ENCODE results near the gene SWSAP1. TPM values are rescaled to one million over a fixed set of nuclear protein-coding genes. Genes with fewer than 3 reads are reported as not detected.
"Not testable (repeated sequence)": the region's sequence is repeated elsewhere in the genome, so short reads cannot be mapped to it uniquely, and the experiment has no call there.

Gene SWSAP1
- total RNA-seq, 1 experiment from 2014 or later, result 4.8 TPM

- POLR2A ChIA-PET (ENCODE audit: unreplicated experiment), result interaction anchor here (0.6 to 0.7 kb wide), 4 partner anchors 33 to 368 kb away, joined by 3 to 6 read pairs (median 4); no protein-coding TSS in a partner anchor
- H3K9me2 ChIP-seq (ENCODE audit: insufficient read depth), result no peaks in the 10 kb centered on the region
- H3K79me2 ChIP-seq (ENCODE audit: low read depth), result peaks cover 22% of the 10 kb centered on the region
- 0 out of 2 replicates have a peak overlapping the region, but pooled peaks have one; percentile 9 for H3K4me3 ChIP-seq
- H3K4me2 ChIP-seq, result peak overlapping the region; percentile 90
- peaks cover 55% of the 10 kb centered on the region for H3K4me1 ChIP-seq (replicated peaks; ENCODE audit: insufficient read depth)
- H3K36me3 ChIP-seq (ENCODE audit: low read depth), result no peaks in the 10 kb centered on the region
- no peak overlapping the region; the same call in 1 of the 2 replicates for H3K27ac ChIP-seq
- TF ChIP-seq EZH2 (IDR thresholded peaks at IDR 0.05; ENCODE audit: low read depth), result no peak
- TF ChIP-seq CTCF (conservative IDR thresholded peaks at IDR 0.05), result no peak
- CTCF ChIA-PET, result interaction anchor here (1.8 kb wide), 1 partner anchor 83 kb away, joined by 6 read pairs; no protein-coding TSS in a partner anchor
- H2AFZ ChIP-seq, result no peak overlapping the region
- H3K9me3 ChIP-seq (ENCODE audit: insufficient read depth, low read depth), result no peaks in the 10 kb centered on the region
- BruUV-seq (replicated peaks), result no TSS peak
- peak; percentile 14 to 69 for DNase-seq
- H3K27me3 ChIP-seq (ENCODE audit: insufficient read depth, low read depth), result no peaks in the 10 kb centered on the region
- intact Hi-C loops (cut with micrococcal nuclease; ENCODE audit: unreplicated experiment), result loop anchor here (5.0 kb wide), 1 partner anchor 45 kb away; no protein-coding TSS in a partner anchor
- H4K20me1 ChIP-seq (ENCODE audit: insufficient read depth), result no peaks in the 10 kb centered on the region
- H3F3A ChIP-seq (ENCODE audit: insufficient read depth, low read depth), result peaks cover 50% of the 10 kb centered on the region
Observed at GRCh38 chr19:11377237-11377636, 2.8 kb downstream of the SWSAP1 start.

GRCh38 chr19:11377756-11378155 is 3.3 kb downstream of the SWSAP1 start:
- H3K27ac ChIP-seq, result peak overlapping the region; percentile 37
- no TSS peak for BruUV-seq (replicated peaks)
- peaks cover 50% of the 10 kb centered on the region for H3F3A ChIP-seq (ENCODE audit: insufficient read depth, low read depth)
- no peaks in the 10 kb centered on the region for H3K27me3 ChIP-seq (ENCODE audit: insufficient read depth, low read depth)
- H3K9me2 ChIP-seq (ENCODE audit: insufficient read depth), result no peaks in the 10 kb centered on the region
- H3K4me1 ChIP-seq (replicated peaks; ENCODE audit: insufficient read depth), result peaks cover 55% of the 10 kb centered on the region
- H4K20me1 ChIP-seq (ENCODE audit: insufficient read depth), result no peaks in the 10 kb centered on the region
- no peak overlapping the region for H3K4me3 ChIP-seq
- H3K36me3 ChIP-seq (ENCODE audit: low read depth), result no peaks in the 10 kb centered on the region
- POLR2A ChIA-PET (ENCODE audit: unreplicated experiment), result interaction anchor here (0.6 to 0.7 kb wide), 4 partner anchors 33 to 368 kb away, joined by 3 to 6 read pairs (median 4); no protein-coding TSS in a partner anchor
- H3K4me2 ChIP-seq, result peak overlapping the region; percentile 90
- H3K79me2 ChIP-seq (ENCODE audit: low read depth), result peaks cover 22% of the 10 kb centered on the region
- CTCF ChIA-PET, result interaction anchor here (1.8 kb wide), 1 partner anchor 84 kb away, joined by 6 read pairs; no protein-coding TSS in a partner anchor
- intact Hi-C loops (cut with micrococcal nuclease; ENCODE audit: unreplicated experiment), result loop anchor here (5.0 kb wide), 1 partner anchor 45 kb away; no protein-coding TSS in a partner anchor
- no peaks in the 10 kb centered on the region for H3K9me3 ChIP-seq (ENCODE audit: insufficient read depth, low read depth)
- H2AFZ ChIP-seq, result no peak overlapping the region
- no peak for DNase-seq
- no peak for TF ChIP-seq CTCF (conservative IDR thresholded peaks at IDR 0.05)
- TF ChIP-seq EZH2 (IDR thresholded peaks at IDR 0.05; ENCODE audit: low read depth), result no peak

- H3K4me3 ChIP-seq, result no peak overlapping the region
- peak overlapping the region; percentile 58 for H3K4me2 ChIP-seq
- POLR2A ChIA-PET (ENCODE audit: unreplicated experiment), result no interaction called here
- DNase-seq, result peak; percentile 51 to 88
- peaks cover 63% of the 10 kb centered on the region for H3K4me1 ChIP-seq (replicated peaks; ENCODE audit: insufficient read depth)
- H3K36me3 ChIP-seq (ENCODE audit: low read depth), result no peaks in the 10 kb centered on the region
- no peaks in the 10 kb centered on the region for H4K20me1 ChIP-seq (ENCODE audit: insufficient read depth)
- BruUV-seq (replicated peaks), result no TSS peak
- intact Hi-C loops (cut with micrococcal nuclease; ENCODE audit: unreplicated experiment), result loop anchor here (5.0 kb wide), 1 partner anchor 44 kb away; no protein-coding TSS in a partner anchor
- no peaks in the 10 kb centered on the region for H3K9me2 ChIP-seq (ENCODE audit: insufficient read depth)
- H3F3A ChIP-seq (ENCODE audit: insufficient read depth, low read depth), result peaks cover 50% of the 10 kb centered on the region
- no peaks in the 10 kb centered on the region for H3K27me3 ChIP-seq (ENCODE audit: insufficient read depth, low read depth)
- CTCF ChIA-PET, result interaction anchor here (0.5 to 1.8 kb wide), 4 partner anchors 44 to 85 kb away, joined by 3 to 7 read pairs (median 5); no protein-coding TSS in a partner anchor
- H3K27ac ChIP-seq, result peak overlapping the region; percentile 37
- peaks cover 22% of the 10 kb centered on the region for H3K79me2 ChIP-seq (ENCODE audit: low read depth)
- no peaks in the 10 kb centered on the region for H3K9me3 ChIP-seq (ENCODE audit: insufficient read depth, low read depth)
- TF ChIP-seq EZH2 (IDR thresholded peaks at IDR 0.05; ENCODE audit: low read depth) (no peak), CTCF (conservative IDR thresholded peaks at IDR 0.05) (peak; percentile 67)
- no peak overlapping the region for H2AFZ ChIP-seq
Observed at GRCh38 chr19:11378319-11379189, 4.1 kb downstream of the SWSAP1 start.

GRCh38 chr19:11379269-11379845 is 4.9 kb downstream of the SWSAP1 start:
- H3K4me3 ChIP-seq; H4K20me1 ChIP-seq (ENCODE audit: insufficient read depth); H3K36me3 ChIP-seq (ENCODE audit: low read depth); H3K9me2 ChIP-seq (ENCODE audit: insufficient read depth); H3K9me3 ChIP-seq (ENCODE audit: insufficient read depth, low read depth); H3K27me3 ChIP-seq (ENCODE audit: insufficient read depth, low read depth); H2AFZ ChIP-seq; POLR2A ChIA-PET (ENCODE audit: unreplicated experiment); BruUV-seq (replicated peaks): not testable (repeated sequence)
- Histone ChIP-seq H3K4me2 (peak overlapping the region; percentile 58), H3K79me2 (ENCODE audit: low read depth) (peaks cover 22% of the 10 kb centered on the region), H3F3A (ENCODE audit: insufficient read depth, low read depth) (peaks cover 51% of the 10 kb centered on the region), H3K4me1 (replicated peaks; ENCODE audit: insufficient read depth) (peaks cover 65% of the 10 kb centered on the region), H3K27ac (peak overlapping the region; percentile 37)
- intact Hi-C loops (cut with micrococcal nuclease; ENCODE audit: unreplicated experiment), result loop anchor here (5.0 kb wide), 1 partner anchor 43 kb away; no protein-coding TSS in a partner anchor
- CTCF ChIA-PET, result interaction anchor here (0.6 kb wide), 2 partner anchors 43 to 79 kb away, joined by 3 to 4 read pairs; no protein-coding TSS in a partner anchor
- peak; percentile 58 to 65 for DNase-seq
